GM08714 (cell line): ENCODE results near the gene ARHGAP36.

Source experiments
- H3K4me3 ChIP-seq: fragments of 200-500 bp; sonication (Bioruptor generic); 2 replicates; pipeline ENCODE4 v1.5.1; 2014; ENCODE audit warnings: mild to moderate bottlenecking, low read length, inconsistent platforms
- ZNF274 ChIP-seq: IDR thresholded peaks from 2 replicates; pipeline ENCODE4 v1.6.1; 2012; ENCODE audit warnings: mild to moderate bottlenecking, low read depth, low read length

ARHGAP36 gene

GRCh38 chrX:131063613-131064012 is 5.5 kb downstream of the ARHGAP36 start:
- no peak for TF ChIP-seq ZNF274
- H3K4me3 ChIP-seq, result no peak overlapping the region

GRCh38 chrX:131066237-131066636 is 8.1 kb downstream of the ARHGAP36 start:
- TF ChIP-seq ZNF274, result no peak
- H3K4me3 ChIP-seq, result no peak overlapping the region

- H3K4me3 ChIP-seq, result no peak overlapping the region
- no peak for TF ChIP-seq ZNF274
These were observed 9.1 kb downstream of the ARHGAP36 start for GRCh38 chrX:131067216-131067615.

- no peak for TF ChIP-seq ZNF274
- H3K4me3 ChIP-seq, result no peak overlapping the region
These were observed 9.9 kb downstream of the ARHGAP36 start for GRCh38 chrX:131067846-131068745.

- no peak for TF ChIP-seq ZNF274
- H3K4me3 ChIP-seq, result no peak overlapping the region
These were observed 11.0 kb downstream of the ARHGAP36 start for GRCh38 chrX:131068945-131069719.

- H3K4me3 ChIP-seq, result no peak overlapping the region
- no peak for TF ChIP-seq ZNF274
These were observed 14.9 kb downstream of the ARHGAP36 start for GRCh38 chrX:131072871-131073571.

- H3K4me3 ChIP-seq, result no peak overlapping the region
- no peak for TF ChIP-seq ZNF274
These were observed 15.5 kb downstream of the ARHGAP36 start for GRCh38 chrX:131073607-131074006.

- H3K4me3 ChIP-seq, result no peak overlapping the region
- TF ChIP-seq ZNF274, result no peak
These were observed 23.9 kb downstream of the ARHGAP36 start for GRCh38 chrX:131081772-131082740.

- no peak overlapping the region for H3K4me3 ChIP-seq
- no peak for TF ChIP-seq ZNF274
These were observed 25.5 kb downstream of the ARHGAP36 start for GRCh38 chrX:131083510-131084142.

- H3K4me3 ChIP-seq, result no peak overlapping the region
- TF ChIP-seq ZNF274, result no peak
These were observed 26.0 kb downstream of the ARHGAP36 start for GRCh38 chrX:131084145-131084544.

GRCh38 chrX:131136776-131137175 is 78.6 kb downstream of the ARHGAP36 start:
- H3K4me3 ChIP-seq, result no peak overlapping the region
- TF ChIP-seq ZNF274, result no peak

GRCh38 chrX:131139072-131139471 is 80.9 kb downstream of the ARHGAP36 start:
- no peak for TF ChIP-seq ZNF274

More at GRCh38 chrX:131139072-131139471, 80.9 kb downstream of the ARHGAP36 start:
- no peak overlapping the region for H3K4me3 ChIP-seq
